Rectal smooth muscle tissue (tissue), 1 donor: ENCODE measurements around the gene SLC22A16.

Experiments used
- H3K27ac ChIP-seq: one replicate; pipeline ENCODE4 v1.7.0; 2013; ENCODE audit warnings: low read depth, low read length, inconsistent platforms
- H3K27me3 ChIP-seq: one replicate; pipeline ENCODE4 v1.7.0; 2013; ENCODE audit warnings: low read length; ENCODE audit not compliant: control insufficient read depth, insufficient read depth
- H3K36me3 ChIP-seq: one replicate; pipeline ENCODE4 v1.7.0; 2013; ENCODE audit warnings: low read length; ENCODE audit not compliant: control insufficient read depth, insufficient read depth
- H3K4me1 ChIP-seq: one replicate; pipeline ENCODE4 v1.7.0; 2013; ENCODE audit warnings: low read length; ENCODE audit not compliant: control insufficient read depth, insufficient read depth
- H3K4me3 ChIP-seq: one replicate; pipeline ENCODE4 v1.7.0; 2013; ENCODE audit warnings: low read length
- H3K9ac ChIP-seq: one replicate; pipeline ENCODE4 v1.7.0; 2013; ENCODE audit warnings: low read length

The SLC22A16 gene

GRCh38 chr6:110389689-110390382 lies 86.6 kb downstream of the SLC22A16 start:
- no peak overlapping the region for H3K4me3 ChIP-seq
- no peak overlapping the region for H3K27ac ChIP-seq
- H3K36me3 ChIP-seq, result no peaks in the 10 kb centered on the region
- H3K4me1 ChIP-seq, result peaks cover 3% of the 10 kb centered on the region
- H3K27me3 ChIP-seq, result no peaks in the 10 kb centered on the region
- H3K9ac ChIP-seq, result no peak overlapping the region

- Histone ChIP-seq H3K9ac (no peak overlapping the region), H3K27ac (no peak overlapping the region), H3K4me1 (peaks cover 3% of the 10 kb centered on the region), H3K4me3 (no peak overlapping the region), H3K36me3 (no peaks in the 10 kb centered on the region), H3K27me3 (no peaks in the 10 kb centered on the region)
These were observed 88.4 kb downstream of the SLC22A16 start for GRCh38 chr6:110387986-110388385.

GRCh38 chr6:110385458-110385863 lies 91.0 kb downstream of the SLC22A16 start:
- Histone ChIP-seq H3K4me3 (no peak overlapping the region), H3K4me1 (peaks cover 3% of the 10 kb centered on the region), H3K27me3 (no peaks in the 10 kb centered on the region), H3K9ac (no peak overlapping the region), H3K27ac (no peak overlapping the region), H3K36me3 (no peaks in the 10 kb centered on the region)

- Histone ChIP-seq H3K27ac (no peak overlapping the region), H3K36me3 (no peaks in the 10 kb centered on the region), H3K4me1 (no peaks in the 10 kb centered on the region), H3K9ac (no peak overlapping the region), H3K27me3 (no peaks in the 10 kb centered on the region), H3K4me3 (no peak overlapping the region)
These were observed 97.9 kb downstream of the SLC22A16 start for GRCh38 chr6:110378552-110378951.
